OCI-LY7 (cell line): ENCODE results near the gene RPLP2.

Experiments used
- CTCF ChIP-seq: fragments of 200-600 bp; sonication (generic); conservative IDR thresholded peaks from 2 replicates; pipeline ENCODE4 v1.5.1; 2014; ENCODE audit warnings: mild to moderate bottlenecking, antibody characterized with exemption, low read length, moderate library complexity, mixed read lengths
- EZH2phosphoT487 ChIP-seq: fragments of 200-600 bp; sonication (generic); IDR thresholded peaks from 2 replicates; pipeline ENCODE4 v1.6.1; 2018; ENCODE audit warnings: low read depth, borderline replicate concordance, mild to moderate bottlenecking, mixed run types, antibody characterized with exemption, low read length, moderate library complexity, mixed read lengths

- TF ChIP-seq CTCF (no peak), EZH2phosphoT487 (no peak)
These were observed 29.7 kb upstream of the RPLP2 start for GRCh38 chr11:779955-780532.
